Stomach (tissue), 9 donors: ENCODE measurements around the gene SLC26A2. TPM values are rescaled to one million over a fixed set of nuclear protein-coding genes. Genes with fewer than 3 reads are reported as not detected.
"Not testable (repeated sequence)": the region's sequence is repeated elsewhere in the genome, so short reads cannot be mapped to it uniquely, and the experiment has no call there.

Experiments used
- DNase-seq, 2 donors: peaks; one replicate each; pipeline versions ENCODE4 v3.0.0 to v3.0.0-alpha.2; 2013 to 2019
- H3K27ac ChIP-seq, 5 donors: fragments of 200-600 bp in 4 of 5; sonication (generic) in 4 of 5; one replicate each; pipeline ENCODE4 v1.5.1; 2013 to 2019; ENCODE audit warnings: mild to moderate bottlenecking in 1 of 5, moderate library complexity in 1 of 5
- H3K27me3 ChIP-seq, 3 donors: fragments of 200-600 bp; sonication (generic); one replicate each; pipeline ENCODE4 v1.5.1; 2017 to 2019; ENCODE audit warnings: mixed run types in 1 of 3
- H3K36me3 ChIP-seq, 4 donors: fragments of 200-600 bp; sonication (generic); 1 replicate in 3 of 4; 2 replicates in 1 of 4; pipeline ENCODE4 v1.5.1; 2016 to 2019
- H3K4me1 ChIP-seq, 4 donors: fragments of 200-600 bp; sonication (generic); one replicate each; pipeline ENCODE4 v1.5.1; 2016 to 2019
- H3K4me3 ChIP-seq, 4 donors: fragments of 200-600 bp; sonication (generic) in 3 of 4; one replicate each; pipeline ENCODE4 v1.5.1; 2016 to 2019; ENCODE audit warnings: mild to moderate bottlenecking in 1 of 4
- H3K9me3 ChIP-seq, 4 donors: fragments of 200-600 bp; sonication (generic); one replicate each; pipeline ENCODE4 v1.5.1; 2016 to 2019
- CTCF ChIP-seq, 7 experiments: fragments of 450-650 bp in 4 of 7; fragments of 200-600 bp in 3 of 7; sonication (generic) in 3 of 7; IDR thresholded peaks; one replicate each; pipeline ENCODE4 v1.5.1; 2016 to 2019; ENCODE audit warnings: antibody characterized with exemption in 7 of 7, control low read depth in 2 of 7, mild to moderate bottlenecking in 1 of 7
- EP300 ChIP-seq: sonication (generic); formaldehyde crosslinking; IDR thresholded peaks from one replicate; pipeline ENCODE4 v1.6.1; 2017; ENCODE audit warnings: antibody characterized with exemption
- POLR2A ChIP-seq, 4 donors: fragments of 450-650 bp; IDR thresholded peaks; one replicate each; pipeline ENCODE4 v1.6.1; 2016; ENCODE audit warnings: antibody characterized with exemption in 4 of 4, control low read depth in 2 of 4, mild to moderate bottlenecking in 1 of 4, moderate library complexity in 1 of 4
- POLR2AphosphoS5 ChIP-seq, 3 donors: sonication (generic); formaldehyde crosslinking; IDR thresholded peaks; one replicate each; pipeline ENCODE4 v1.6.1; 2016; ENCODE audit warnings: antibody characterized with exemption in 3 of 3
- WGBS, 5 donors: extraction: QIAGEN DNeasy Blood & Tissue Kit in 3 of 5; methylation state at CpG; one replicate each; pipeline versions ENCODE4 v1.1.5 to v1.1.7; 2013 to 2018; 5-methylcytosine and 5-hydroxymethylcytosine counted together
- intact Hi-C: fragments of 100-400 bp; cut with DNase I; formaldehyde crosslinking; loops from one replicate; pipeline ENCODE4 v1.15.1; 2023; ENCODE audit warnings: low total_unique reads
- polyA plus RNA-seq, 3 donors: library from polyadenylated mRNA; stranded (reverse); fragments of 200-250 nt; gene quantifications; one replicate each; pipeline ENCODE4 v1.2.3, GENCODE V29; 2013
- total RNA-seq, 5 donors: library from RNA; depleted of rRNA; stranded (reverse); fragments of >200 nt; gene quantifications; one replicate each; pipeline versions ENCODE4 v1.1.0 to v1.2.3, GENCODE V29; 2014 to 2016
- donor health status: healthy with polysubstance abuse.
- donor health status: Bipolar disorder and iron deficiency.
- donor health status: healthy.

SLC26A2 gene
- total and polyA plus RNA-seq, 8 donors, result 0.81 to 135 (median 7.5) TPM

GRCh38 chr5:149940941-149941644, 19.5 kb upstream of the SLC26A2 start:
- intact Hi-C loops, result no loop called here
- Histone ChIP-seq H3K27me3 (no peaks in the 10 kb centered on the region), H3K36me3 (no peaks in the 10 kb centered on the region), H3K4me3 (no peak overlapping the region), H3K27ac (no peak overlapping the region), H3K9me3 (no peaks in the 10 kb centered on the region), H3K4me1 (peaks cover 0 to 9% (median 2%) of the 10 kb centered on the region in 4 donors)
- peak in 1 of 2 donors; percentile 32 for DNase-seq
- TF ChIP-seq CTCF (IDR thresholded peaks at IDR 0.05) (no peak), POLR2A (IDR thresholded peaks at IDR 0.05) (no peak), POLR2AphosphoS5 (IDR thresholded peaks at IDR 0.05) (no peak), EP300 (no peak)
- WGBS, 5 donors, result 65 to 75% (median 70%) methylated on average over 5 of the region's 5 CpGs

GRCh38 chr5:149941795-149942194, 18.8 kb upstream of the SLC26A2 start:
- no peak for TF ChIP-seq EP300
- TF ChIP-seq POLR2AphosphoS5 (IDR thresholded peaks at IDR 0.05), result no peak
- no peak for TF ChIP-seq CTCF (IDR thresholded peaks at IDR 0.05)
- TF ChIP-seq POLR2A (IDR thresholded peaks at IDR 0.05), result no peak
- intact Hi-C loops, result no loop called here
- H3K4me1 ChIP-seq, result peaks cover 0 to 9% (median 2%) of the 10 kb centered on the region in 4 donors

GRCh38 chr5:149942199-149942598, 18.4 kb upstream of the SLC26A2 start:
- 91 to 100% (median 96%) methylated on average over 2 of the region's 2 CpGs for WGBS, 5 donors
- no peak overlapping the region for H3K27ac ChIP-seq
- intact Hi-C loops, result no loop called here
- DNase-seq, result no peak
- H3K4me1 ChIP-seq, result peaks cover 0 to 9% (median 2%) of the 10 kb centered on the region in 4 donors
- H3K27me3 ChIP-seq, result no peaks in the 10 kb centered on the region
- H3K9me3 ChIP-seq, result no peaks in the 10 kb centered on the region
- no peak for TF ChIP-seq POLR2A (IDR thresholded peaks at IDR 0.05)
- no peak for TF ChIP-seq POLR2AphosphoS5 (IDR thresholded peaks at IDR 0.05)
- TF ChIP-seq EP300, result no peak
- no peak for TF ChIP-seq CTCF (IDR thresholded peaks at IDR 0.05)
- H3K36me3 ChIP-seq, result no peaks in the 10 kb centered on the region
- no peak overlapping the region for H3K4me3 ChIP-seq

More at GRCh38 chr5:149941795-149942194, 18.8 kb upstream of the SLC26A2 start:
- no peaks in the 10 kb centered on the region for H3K36me3 ChIP-seq
- H3K27ac ChIP-seq, result no peak overlapping the region
- 83 to 91% (median 87%) methylated on average over 4 of the region's 4 CpGs for WGBS, 5 donors
- H3K27me3 ChIP-seq, result no peaks in the 10 kb centered on the region
- H3K9me3 ChIP-seq, result no peaks in the 10 kb centered on the region
- DNase-seq, result no peak
- H3K4me3 ChIP-seq, result no peak overlapping the region

GRCh38 chr5:149942741-149943169, 17.8 kb upstream of the SLC26A2 start:
- H3K27me3 ChIP-seq, DNase-seq, intact Hi-C loops, H3K4me3 ChIP-seq, H3K4me1 ChIP-seq, H3K36me3 ChIP-seq, H3K27ac ChIP-seq, H3K9me3 ChIP-seq: not testable (repeated sequence)
- WGBS, 5 donors, result 63 to 79% (median 66%) methylated on average over 4 of the region's 4 CpGs

- H3K27ac ChIP-seq, DNase-seq, H3K27me3 ChIP-seq, H3K9me3 ChIP-seq, intact Hi-C loops, H3K4me3 ChIP-seq, H3K36me3 ChIP-seq, H3K4me1 ChIP-seq: not testable (repeated sequence)
- 73 to 89% (median 77%) methylated on average over 6 of the region's 6 CpGs for WGBS, 5 donors
These were observed 17.2 kb upstream of the SLC26A2 start for GRCh38 chr5:149943177-149943949.
